HG03066 (cell line): ENCODE results near the gene MS4A15.
"Not testable (repeated sequence)": the region's sequence is repeated elsewhere in the genome, so short reads cannot be mapped to it uniquely, and the experiment has no call there.

Experiments used
- ATAC-seq: cut with Tn5 transposase; IDR thresholded peaks from one replicate; pipeline ENCODE4 v1.9.1; 2021; ENCODE audit warnings: low read depth; ENCODE audit not compliant: unreplicated experiment

Gene MS4A15

GRCh38 chr11:60750911-60751310, 5.8 kb upstream of the MS4A15 start:
- ATAC-seq, result no peak

GRCh38 chr11:60753309-60753708, 3.4 kb upstream of the MS4A15 start:
- no peak for ATAC-seq

GRCh38 chr11:60754887-60755286, 1.8 kb upstream of the MS4A15 start:
- ATAC-seq, result no peak

GRCh38 chr11:60757231-60757800, 649 bp downstream of the MS4A15 start:
- ATAC-seq, result no peak

- not testable (repeated sequence) for ATAC-seq
Observed at GRCh38 chr11:60758671-60759070, 2.0 kb downstream of the MS4A15 start.

GRCh38 chr11:60759438-60760225, 3.0 kb downstream of the MS4A15 start:
- not testable (repeated sequence) for ATAC-seq

- ATAC-seq, result peak; percentile 29
Observed at GRCh38 chr11:60761436-60762190, 4.9 kb downstream of the MS4A15 start.

- peak; percentile 54 for ATAC-seq
Observed at GRCh38 chr11:60762851-60763691, 6.4 kb downstream of the MS4A15 start.

- no peak for ATAC-seq
Observed at GRCh38 chr11:60763692-60764369, 7.2 kb downstream of the MS4A15 start.

- peak; percentile 44 for ATAC-seq
Observed at GRCh38 chr11:60764879-60765278, 8.2 kb downstream of the MS4A15 start.

- ATAC-seq, result no peak
Observed at GRCh38 chr11:60765355-60765754, 8.7 kb downstream of the MS4A15 start.

- no peak for ATAC-seq
Observed at GRCh38 chr11:60766547-60766946, 9.9 kb downstream of the MS4A15 start.

GRCh38 chr11:60767388-60767811, 10.7 kb downstream of the MS4A15 start:
- ATAC-seq, result no peak

GRCh38 chr11:60768202-60768601, 11.5 kb downstream of the MS4A15 start:
- ATAC-seq, result no peak

- ATAC-seq, result no peak
Observed at GRCh38 chr11:60769273-60769672, 12.6 kb downstream of the MS4A15 start.

- no peak for ATAC-seq
Observed at GRCh38 chr11:60769811-60770210, 13.1 kb downstream of the MS4A15 start.

GRCh38 chr11:60771146-60771545, 14.5 kb downstream of the MS4A15 start:
- no peak for ATAC-seq

GRCh38 chr11:60771879-60772525, 15.3 kb downstream of the MS4A15 start:
- no peak for ATAC-seq

- no peak for ATAC-seq
Observed at GRCh38 chr11:60772666-60773065, 16.0 kb downstream of the MS4A15 start.

GRCh38 chr11:60774726-60775125, 18.1 kb downstream of the MS4A15 start:
- ATAC-seq, result no peak
